Lung (tissue), 12 donors: ENCODE results near the gene CACNB4. TPM values are rescaled to one million over a fixed set of nuclear protein-coding genes. Genes with fewer than 3 reads are reported as not detected.

Experiments used
- ATAC-seq: fragments of 200-7000 bp; cut with Tn5 transposase; one replicate; pipeline ENCODE4 v1.9.1; 2020; ENCODE audit warnings: moderate number of reproducible peaks; ENCODE audit not compliant: insufficient read depth, low FRiP score
- DNase-seq, 3 donors: peaks; one replicate each; pipeline ENCODE4 v3.0.0-alpha.2; 2013 to 2017
- H3K27ac ChIP-seq, 2 donors: one replicate each; pipeline ENCODE4 v1.5.1; 2013; ENCODE audit warnings: mild to moderate bottlenecking in 2 of 2, moderate library complexity in 2 of 2, control low read depth in 1 of 2, inconsistent platforms in 1 of 2, low read depth in 1 of 2, low read length in 1 of 2
- H3K27me3 ChIP-seq, 3 donors: one replicate each; pipeline ENCODE4 v1.5.1; 2013; ENCODE audit warnings: low read length in 2 of 3; ENCODE audit not compliant: control insufficient read depth in 3 of 3, insufficient read depth in 3 of 3
- H3K36me3 ChIP-seq, 4 donors: one replicate each; pipeline ENCODE4 v1.5.1; 2013; ENCODE audit warnings: low read length in 4 of 4, mild to moderate bottlenecking in 1 of 4, moderate library complexity in 1 of 4; ENCODE audit not compliant: control insufficient read depth in 4 of 4, insufficient read depth in 4 of 4
- H3K4me1 ChIP-seq, 5 donors: one replicate each; pipeline ENCODE4 v1.5.1; 2013; ENCODE audit warnings: low read length in 5 of 5, mild to moderate bottlenecking in 2 of 5, moderate library complexity in 1 of 5; ENCODE audit not compliant: control insufficient read depth in 5 of 5, insufficient read depth in 5 of 5
- H3K4me3 ChIP-seq: one replicate; pipeline ENCODE4 v1.5.1; 2013; ENCODE audit warnings: mild to moderate bottlenecking, control low read depth, moderate library complexity
- H3K9ac ChIP-seq, 2 donors: one replicate each; pipeline ENCODE4 v1.5.1; 2013; ENCODE audit warnings: low read length in 2 of 2, control low read depth in 1 of 2; ENCODE audit not compliant: insufficient read depth in 1 of 2
- H3K9me3 ChIP-seq, 4 donors: one replicate each; pipeline ENCODE4 v1.5.1; 2013; ENCODE audit warnings: low read length in 3 of 4, mild to moderate bottlenecking in 1 of 4, moderate library complexity in 1 of 4; ENCODE audit not compliant: control insufficient read depth in 4 of 4, insufficient read depth in 3 of 4
- CTCF ChIP-seq: IDR thresholded peaks from 2 replicates; pipeline ENCODE4 v1.5.1; 2012; ENCODE audit warnings: mild to moderate bottlenecking; ENCODE audit errors: control extremely low read depth, extremely low read depth
- WGBS, 2 donors: extraction: QIAGEN DNeasy Blood & Tissue Kit; methylation state at CpG; one replicate each; pipeline ENCODE4 v1.1.7; 2013; 5-methylcytosine and 5-hydroxymethylcytosine counted together
- polyA plus RNA-seq, 2 donors: library from polyadenylated mRNA; stranded (reverse); fragments of 200-250 nt; gene quantifications; one replicate each; pipeline ENCODE4 v1.2.1, GENCODE V29; 2013
- total RNA-seq, 2 donors: library from RNA; depleted of rRNA in 1 of 2; stranded (reverse); fragments of >200 nt in 1 of 2; gene quantifications; one replicate each; pipeline ENCODE4 v1.2.1, GENCODE V29; 2014 to 2021
- donor health status: control.
- donor health status: control.
- donor health status: Bipolar disorder and iron deficiency.
- donor health status: healthy.
- donor health status: DM: yes; HTN: yes; CAD: no.

The CACNB4 gene
- total and polyA plus RNA-seq, 4 donors: 0.57 to 10.9 (median 5.5) TPM

GRCh38 chr2:151906633-151906998 lies 192.2 kb downstream of the CACNB4 start:
- Histone ChIP-seq H3K27me3 (no peaks in the 10 kb centered on the region), H3K9me3 (no peaks in the 10 kb centered on the region), H3K27ac (no peak overlapping the region), H3K36me3 (no peaks in the 10 kb centered on the region), H3K4me3 (no peak overlapping the region), H3K4me1 (peaks cover 0 to 16% (median 3%) of the 10 kb centered on the region in 5 donors), H3K9ac (no peak overlapping the region)
- no peak for TF ChIP-seq CTCF
- DNase-seq: no peak
- ATAC-seq: no peak
- WGBS, 2 donors: 95 to 96% methylated on average over 2 of the region's 2 CpGs

- ATAC-seq (no peak), DNase-seq (no peak)
- Histone ChIP-seq H3K36me3 (no peaks in the 10 kb centered on the region), H3K9ac (no peak overlapping the region), H3K4me1 (peaks cover 0 to 16% (median 3%) of the 10 kb centered on the region in 5 donors), H3K27ac (no peak overlapping the region), H3K4me3 (no peak overlapping the region), H3K9me3 (no peaks in the 10 kb centered on the region), H3K27me3 (no peaks in the 10 kb centered on the region)
- no peak for TF ChIP-seq CTCF
- WGBS, 2 donors: 90 to 97% methylated on average over 2 of the region's 2 CpGs
Observed at GRCh38 chr2:151905963-151906632, 192.7 kb downstream of the CACNB4 start.

DNA sequence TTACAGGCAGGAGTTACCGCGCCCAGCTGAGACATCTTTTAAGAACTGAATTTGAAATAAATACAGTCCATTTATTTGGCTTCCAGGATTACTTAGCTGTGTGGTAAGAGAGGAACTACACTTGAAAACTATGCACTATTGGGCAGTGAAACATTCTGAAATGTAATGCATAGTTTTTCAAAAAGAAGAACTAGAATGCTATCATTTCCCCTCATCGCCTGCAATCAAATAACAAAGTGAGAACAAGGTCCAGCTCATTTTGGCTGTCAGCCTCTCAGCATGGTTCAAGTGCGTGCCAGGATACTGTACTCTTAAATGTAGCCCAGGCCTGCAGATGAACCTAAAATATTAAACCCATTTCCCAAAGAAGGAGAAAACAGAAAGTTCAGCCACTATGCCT lies 194.0 kb downstream of the CACNB4 start:
- H3K4me1 ChIP-seq: peaks cover 0 to 16% (median 4%) of the 10 kb centered on the region in 5 donors
- H3K27me3 ChIP-seq: no peaks in the 10 kb centered on the region
- H3K27ac ChIP-seq: no peak overlapping the region
- H3K36me3 ChIP-seq: no peaks in the 10 kb centered on the region
- DNase-seq (no peak), ATAC-seq (peak; percentile 45)
- H3K9ac ChIP-seq: no peak overlapping the region
- WGBS, 2 donors: 59 to 76% methylated on average over 4 of the region's 4 CpGs
- TF ChIP-seq CTCF: no peak
- H3K9me3 ChIP-seq: no peaks in the 10 kb centered on the region
- H3K4me3 ChIP-seq: no peak overlapping the region

- 84 to 91% methylated on average over 4 of the region's 4 CpGs for WGBS, 2 donors
- Histone ChIP-seq H3K9ac (no peak overlapping the region), H3K36me3 (no peaks in the 10 kb centered on the region), H3K4me3 (no peak overlapping the region), H3K9me3 (no peaks in the 10 kb centered on the region), H3K27me3 (no peaks in the 10 kb centered on the region), H3K27ac (no peak overlapping the region), H3K4me1 (peaks cover 0 to 16% (median 4%) of the 10 kb centered on the region in 5 donors)
- no peak for ATAC-seq
- peak in 1 of 3 donors; percentile 21 for DNase-seq
- no peak for TF ChIP-seq CTCF
Observed at GRCh38 chr2:151904021-151904420, 194.8 kb downstream of the CACNB4 start.
